Measurements from ENCODE around the gene DPH6.

- TF ChIP-seq EZH2phosphoT487 (IDR thresholded peaks at IDR 0.05; ENCODE audit: low read depth) = no peak
- no peak for TF ChIP-seq CTCF (IDR thresholded peaks at IDR 0.05; ENCODE audit: low read depth, low read length)
These were observed 74.9 kb downstream of the DPH6 start for GRCh38 chr15:35471024-35471423.
